Right lobe of liver (tissue), 4 donors: ENCODE measurements around the gene TXLNG.

Experiments
- POLR2A ChIP-seq: fragments of 450-650 bp; IDR thresholded peaks from one replicate; pipeline ENCODE4 v1.6.1; 2017; ENCODE audit warnings: antibody characterized with exemption, mild to moderate bottlenecking
- TF ChIP-seq, protein P1 (sequence below), 4 donors: fragments of 200-600 bp in 3 of 4; fragments of 450-650 bp in 1 of 4; IDR thresholded peaks; one replicate each; pipeline versions ENCODE4 v1.5.1 to v1.8.0; 2016 to 2022; ENCODE audit warnings: antibody characterized with exemption in 4 of 4, mild to moderate bottlenecking in 2 of 4
- donor health status: DM: no; HTN: no; CAD: no.
- donor health status: DM: no; HTN: no; CAD: no.
- donor health status: DM: no; HTN: yes; CAD: no.

- no peak for TF ChIP-seq POLR2A
- TF ChIP-seq, protein P1, sequence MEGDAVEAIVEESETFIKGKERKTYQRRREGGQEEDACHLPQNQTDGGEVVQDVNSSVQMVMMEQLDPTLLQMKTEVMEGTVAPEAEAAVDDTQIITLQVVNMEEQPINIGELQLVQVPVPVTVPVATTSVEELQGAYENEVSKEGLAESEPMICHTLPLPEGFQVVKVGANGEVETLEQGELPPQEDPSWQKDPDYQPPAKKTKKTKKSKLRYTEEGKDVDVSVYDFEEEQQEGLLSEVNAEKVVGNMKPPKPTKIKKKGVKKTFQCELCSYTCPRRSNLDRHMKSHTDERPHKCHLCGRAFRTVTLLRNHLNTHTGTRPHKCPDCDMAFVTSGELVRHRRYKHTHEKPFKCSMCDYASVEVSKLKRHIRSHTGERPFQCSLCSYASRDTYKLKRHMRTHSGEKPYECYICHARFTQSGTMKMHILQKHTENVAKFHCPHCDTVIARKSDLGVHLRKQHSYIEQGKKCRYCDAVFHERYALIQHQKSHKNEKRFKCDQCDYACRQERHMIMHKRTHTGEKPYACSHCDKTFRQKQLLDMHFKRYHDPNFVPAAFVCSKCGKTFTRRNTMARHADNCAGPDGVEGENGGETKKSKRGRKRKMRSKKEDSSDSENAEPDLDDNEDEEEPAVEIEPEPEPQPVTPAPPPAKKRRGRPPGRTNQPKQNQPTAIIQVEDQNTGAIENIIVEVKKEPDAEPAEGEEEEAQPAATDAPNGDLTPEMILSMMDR (IDR thresholded peaks at IDR 0.05), result no peak
Measured at GRCh38 chrX:16739574-16739973, 46.7 kb upstream of the TXLNG start.
